Mesenteric fat pad (tissue), 1 donor: ENCODE measurements around the gene SRPK3. TPM values are rescaled to one million over a fixed set of nuclear protein-coding genes. Genes with fewer than 3 reads are reported as not detected.
"Not testable (repeated sequence)": the region's sequence is repeated elsewhere in the genome, so short reads cannot be mapped to it uniquely, and the experiment has no call there.

Experiments used
- DNase-seq: peaks from one replicate; pipeline ENCODE4 v3.0.0-alpha.2; 2020; ENCODE audit warnings: low spot score
- total RNA-seq: library from RNA; stranded (reverse); fragmentation: NEBNext Ultra II Directional; extraction: Animal tissue kit (Norgen Biotek cat#: 25700); gene quantifications from one replicate; pipeline ENCODE4 v1.2.1, GENCODE V29; 2021
- donor health status: DM: yes; HTN: yes; CAD: no.

The SRPK3 gene
- total RNA-seq, 1 donor from 2014 or later: 0.74 TPM

- no peak for DNase-seq
These were observed 22.6 kb downstream of the SRPK3 start for GRCh38 chrX:153803211-153804099.

- no peak for DNase-seq
These were observed 23.3 kb downstream of the SRPK3 start for GRCh38 chrX:153804100-153804595.

GRCh38 chrX:153804621-153805020 is 23.8 kb downstream of the SRPK3 start:
- DNase-seq: no peak

- DNase-seq: no peak
These were observed 24.6 kb downstream of the SRPK3 start for GRCh38 chrX:153805436-153805835.

GRCh38 chrX:153806999-153807575 is 26.2 kb downstream of the SRPK3 start:
- no peak for DNase-seq

GRCh38 chrX:153807976-153808375 is 27.1 kb downstream of the SRPK3 start:
- DNase-seq: no peak

GRCh38 chrX:153812220-153812619 is 31.4 kb downstream of the SRPK3 start:
- no peak for DNase-seq

GRCh38 chrX:153813161-153813560 is 32.3 kb downstream of the SRPK3 start:
- DNase-seq: no peak

- DNase-seq: no peak
These were observed 33.9 kb downstream of the SRPK3 start for GRCh38 chrX:153814591-153815315.

- no peak for DNase-seq
These were observed 36.2 kb downstream of the SRPK3 start for GRCh38 chrX:153816831-153817690.

- not testable (repeated sequence) for DNase-seq
These were observed 37.2 kb downstream of the SRPK3 start for GRCh38 chrX:153818064-153818463.

- DNase-seq: no peak
These were observed 37.9 kb downstream of the SRPK3 start for GRCh38 chrX:153818571-153819383.

GRCh38 chrX:153819384-153820040 is 38.7 kb downstream of the SRPK3 start:
- no peak for DNase-seq

GRCh38 chrX:153820601-153821000 is 39.8 kb downstream of the SRPK3 start:
- DNase-seq: no peak

- no peak for DNase-seq
These were observed 40.2 kb downstream of the SRPK3 start for GRCh38 chrX:153821066-153821465.

- DNase-seq: no peak
These were observed 43.5 kb downstream of the SRPK3 start for GRCh38 chrX:153824348-153824747.

GRCh38 chrX:153825042-153825441 is 44.2 kb downstream of the SRPK3 start:
- no peak for DNase-seq

- DNase-seq: no peak
These were observed 46.2 kb downstream of the SRPK3 start for GRCh38 chrX:153827016-153827415.

- DNase-seq: no peak
These were observed 47.1 kb downstream of the SRPK3 start for GRCh38 chrX:153827903-153828302.
